ENCODE results near the gene WNT9A.

The WNT9A gene

GRCh38 chr1:227926216-227926791 is 21.4 kb downstream of the WNT9A start (continued):
- TF ChIP-seq TSHZ2 (CRISPR knock-in tag; IDR thresholded peaks at IDR 0.05): no peak
- no peak for TF ChIP-seq CREB5 (CRISPR knock-in tag; IDR thresholded peaks at IDR 0.05; ENCODE audit: low read depth)

GRCh38 chr1:227925582-227926198 is 22.0 kb downstream of the WNT9A start:
- ATAC-seq: no peak
- TF ChIP-seq PPARA (CRISPR knock-in tag; IDR thresholded peaks at IDR 0.05; ENCODE audit: borderline replicate concordance) (no peak), CSRNP3 (CRISPR knock-in tag; IDR thresholded peaks at IDR 0.05) (no peak), ESRRG (CRISPR knock-in tag; IDR thresholded peaks at IDR 0.05) (no peak), POU6F1 (CRISPR knock-in tag; IDR thresholded peaks at IDR 0.05; ENCODE audit: borderline replicate concordance, low read depth) (no peak), BACH2 (CRISPR knock-in tag; IDR thresholded peaks at IDR 0.05; ENCODE audit: borderline replicate concordance) (no peak), CREB5 (CRISPR knock-in tag; IDR thresholded peaks at IDR 0.05; ENCODE audit: low read depth) (no peak), ZFP3 (CRISPR knock-in tag; IDR thresholded peaks at IDR 0.05) (no peak), ARNTL (CRISPR knock-in tag; IDR thresholded peaks at IDR 0.05; ENCODE audit: borderline replicate concordance, low read depth) (no peak), CSDC2 (CRISPR knock-in tag; IDR thresholded peaks at IDR 0.05) (no peak)

GRCh38 chr1:227924833-227925574 is 22.7 kb downstream of the WNT9A start:
- no peak for ATAC-seq
- TF ChIP-seq CREB5 (CRISPR knock-in tag; IDR thresholded peaks at IDR 0.05; ENCODE audit: low read depth) (no peak), OSR1 (CRISPR knock-in tag; IDR thresholded peaks at IDR 0.05) (no peak), TCF4 (CRISPR knock-in tag; IDR thresholded peaks at IDR 0.05; ENCODE audit: borderline replicate concordance) (no peak), CSRNP3 (CRISPR knock-in tag; IDR thresholded peaks at IDR 0.05) (no peak), SNAI2 (CRISPR knock-in tag; IDR thresholded peaks at IDR 0.05) (no peak), TOX (CRISPR knock-in tag; IDR thresholded peaks at IDR 0.05; ENCODE audit: borderline replicate concordance) (no peak), GLIS3 (CRISPR knock-in tag; IDR thresholded peaks at IDR 0.05) (no peak), ZNF8 (CRISPR knock-in tag; IDR thresholded peaks at IDR 0.05) (no peak), ESRRG (CRISPR knock-in tag; IDR thresholded peaks at IDR 0.05) (no peak), TSHZ2 (CRISPR knock-in tag; IDR thresholded peaks at IDR 0.05) (no peak), CSDC2 (CRISPR knock-in tag; IDR thresholded peaks at IDR 0.05) (no peak), ZC3H10 (CRISPR knock-in tag; IDR thresholded peaks at IDR 0.05) (no peak), ISL1 (CRISPR knock-in tag; IDR thresholded peaks at IDR 0.05) (no peak), PPARA (CRISPR knock-in tag; IDR thresholded peaks at IDR 0.05; ENCODE audit: borderline replicate concordance) (no peak), ZFP3 (CRISPR knock-in tag; IDR thresholded peaks at IDR 0.05) (no peak), ZNF70 (CRISPR knock-in tag; IDR thresholded peaks at IDR 0.05) (no peak)
